Left renal pelvis (tissue), 4 donors: ENCODE results near the gene RALGPS1. TPM values are rescaled to one million over a fixed set of nuclear protein-coding genes. Genes with fewer than 3 reads are reported as not detected.

Experiments used
- DNase-seq, 4 donors: peaks; one replicate each; pipeline ENCODE4 v3.0.0-alpha.2; 2013; ENCODE audit warnings: low read depth in 4 of 4, low spot score in 3 of 4
- polyA plus RNA-seq, 4 donors: library from polyadenylated mRNA; unstranded; fragments of 120-200 nt; gene quantifications; one replicate each; pipeline ENCODE4 v1.2.1, GENCODE V29; 2013; ENCODE audit not compliant: insufficient read length in 4 of 4

Gene RALGPS1
- polyA plus RNA-seq, 4 donors = 9.2 to 27.6 (median 24.5) TPM

GRCh38 chr9:127112735-127113161, 198.2 kb downstream of the RALGPS1 start:
- DNase-seq = no peak

- no peak for DNase-seq
Observed at GRCh38 chr9:127113191-127113972, 198.8 kb downstream of the RALGPS1 start.

DNA sequence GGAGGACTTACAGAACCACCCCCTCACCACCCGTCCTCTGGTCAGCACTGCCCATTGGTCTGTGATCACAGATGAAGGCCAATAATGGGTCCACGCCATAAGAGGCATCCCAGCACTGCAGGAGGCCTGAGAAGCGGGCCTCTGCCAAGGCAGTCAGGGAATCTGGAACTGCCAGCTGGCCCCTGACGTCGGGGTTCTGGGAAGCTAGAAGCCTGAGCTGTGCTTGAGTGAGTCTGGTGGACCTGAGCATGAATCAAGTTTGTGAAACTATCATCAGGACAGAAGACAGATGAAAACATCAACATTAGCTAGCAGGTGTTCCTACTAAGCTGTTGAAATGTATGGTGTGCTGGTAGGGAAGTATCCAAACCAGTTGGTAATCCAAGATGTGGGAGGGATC, 200.0 kb downstream of the RALGPS1 start:
- DNase-seq = no peak

DNA sequence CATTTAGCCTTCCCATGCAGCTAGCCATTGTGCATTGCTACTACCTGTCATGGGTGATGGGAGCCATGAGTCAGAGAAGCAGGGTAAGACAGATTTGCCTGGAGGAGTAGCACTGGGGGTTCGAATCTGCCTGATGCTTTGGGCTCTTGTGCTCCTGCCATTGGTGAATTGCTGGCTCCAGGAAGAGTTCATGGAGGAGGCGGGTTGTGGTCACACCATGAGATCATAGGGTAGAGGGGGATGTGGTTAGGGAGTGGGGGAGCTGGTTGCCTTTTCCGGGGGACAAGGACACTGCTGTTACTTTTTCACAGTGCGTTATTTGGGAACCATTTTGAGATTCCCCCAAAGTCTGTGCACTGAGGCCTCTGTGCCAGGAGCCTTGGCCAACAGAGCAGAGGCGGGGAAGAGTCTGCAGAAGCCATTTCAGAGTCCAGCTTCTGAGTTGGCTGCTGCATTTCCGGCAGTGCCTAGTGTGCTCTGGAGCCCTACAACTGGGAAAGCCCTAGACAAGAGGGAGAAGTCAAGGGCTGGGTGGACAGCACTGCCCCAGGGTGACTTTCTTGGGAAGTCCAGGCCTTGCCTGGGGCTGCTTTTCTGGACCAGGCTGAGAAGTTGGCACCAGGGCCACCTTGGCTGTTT, 201.6 kb downstream of the RALGPS1 start:
- DNase-seq = no peak

DNA sequence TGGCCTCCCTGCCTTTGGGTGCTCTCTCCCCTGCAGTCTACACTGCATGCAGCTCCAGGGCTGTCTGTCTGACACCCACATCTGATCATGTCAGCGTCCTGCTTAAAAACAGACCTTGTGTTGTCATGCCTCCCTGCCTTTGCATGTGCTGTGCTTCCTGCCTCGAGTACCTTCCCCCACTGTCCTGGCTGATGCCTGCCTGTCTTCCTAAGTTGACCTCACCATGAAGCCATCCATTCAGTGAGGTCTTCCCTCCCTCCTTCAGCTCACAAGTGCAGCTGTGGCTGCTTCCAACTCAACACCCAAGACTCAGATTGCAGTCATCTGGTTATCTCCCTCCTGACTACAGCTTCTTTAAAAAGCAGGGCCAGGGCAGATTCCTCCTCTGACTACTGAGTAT, 202.4 kb downstream of the RALGPS1 start:
- DNase-seq = no peak

DNA sequence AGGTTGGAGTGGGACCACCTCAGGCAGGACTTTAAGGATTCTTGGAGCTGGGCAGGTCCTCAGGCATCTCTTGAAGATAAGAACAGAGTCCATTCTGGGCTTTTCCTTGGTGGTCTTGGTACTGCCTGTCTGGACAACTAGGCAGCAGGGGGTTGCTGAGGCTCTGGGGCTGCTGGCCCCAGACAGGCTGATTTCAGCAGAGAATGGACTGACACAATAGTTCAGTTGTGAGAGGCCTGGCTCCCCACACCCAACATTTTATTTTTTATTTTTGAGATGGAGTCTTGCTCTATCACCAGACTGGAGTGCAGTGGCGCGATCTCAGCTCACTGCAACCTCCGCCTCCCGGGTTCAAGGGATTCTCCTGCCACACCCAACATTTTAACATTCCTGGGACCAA, 203.2 kb downstream of the RALGPS1 start:
- DNase-seq = no peak

- DNase-seq = no peak
Observed at GRCh38 chr9:127118597-127119319, 204.2 kb downstream of the RALGPS1 start.

DNA sequence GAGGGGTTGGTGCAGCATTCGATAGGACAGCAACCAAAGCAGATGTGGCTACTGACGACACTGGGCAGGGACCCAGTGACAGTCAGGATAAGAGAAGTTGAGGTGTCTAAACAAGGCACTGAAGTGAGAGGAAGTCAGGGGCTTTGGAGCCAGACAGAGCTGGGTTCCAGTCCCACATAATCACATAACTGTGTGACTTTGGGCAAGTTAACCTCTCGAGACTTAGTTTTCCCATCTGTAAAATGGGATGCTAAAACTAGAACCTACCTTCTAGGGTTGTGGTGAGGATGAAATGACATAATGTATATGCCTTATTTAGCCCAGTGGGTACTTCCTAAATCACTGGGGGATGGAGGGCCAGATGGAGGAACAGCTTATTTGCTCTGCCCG, 204.7 kb downstream of the RALGPS1 start:
- no peak for DNase-seq

- DNase-seq = no peak
Observed at GRCh38 chr9:127121628-127122175, 207.1 kb downstream of the RALGPS1 start.

DNA sequence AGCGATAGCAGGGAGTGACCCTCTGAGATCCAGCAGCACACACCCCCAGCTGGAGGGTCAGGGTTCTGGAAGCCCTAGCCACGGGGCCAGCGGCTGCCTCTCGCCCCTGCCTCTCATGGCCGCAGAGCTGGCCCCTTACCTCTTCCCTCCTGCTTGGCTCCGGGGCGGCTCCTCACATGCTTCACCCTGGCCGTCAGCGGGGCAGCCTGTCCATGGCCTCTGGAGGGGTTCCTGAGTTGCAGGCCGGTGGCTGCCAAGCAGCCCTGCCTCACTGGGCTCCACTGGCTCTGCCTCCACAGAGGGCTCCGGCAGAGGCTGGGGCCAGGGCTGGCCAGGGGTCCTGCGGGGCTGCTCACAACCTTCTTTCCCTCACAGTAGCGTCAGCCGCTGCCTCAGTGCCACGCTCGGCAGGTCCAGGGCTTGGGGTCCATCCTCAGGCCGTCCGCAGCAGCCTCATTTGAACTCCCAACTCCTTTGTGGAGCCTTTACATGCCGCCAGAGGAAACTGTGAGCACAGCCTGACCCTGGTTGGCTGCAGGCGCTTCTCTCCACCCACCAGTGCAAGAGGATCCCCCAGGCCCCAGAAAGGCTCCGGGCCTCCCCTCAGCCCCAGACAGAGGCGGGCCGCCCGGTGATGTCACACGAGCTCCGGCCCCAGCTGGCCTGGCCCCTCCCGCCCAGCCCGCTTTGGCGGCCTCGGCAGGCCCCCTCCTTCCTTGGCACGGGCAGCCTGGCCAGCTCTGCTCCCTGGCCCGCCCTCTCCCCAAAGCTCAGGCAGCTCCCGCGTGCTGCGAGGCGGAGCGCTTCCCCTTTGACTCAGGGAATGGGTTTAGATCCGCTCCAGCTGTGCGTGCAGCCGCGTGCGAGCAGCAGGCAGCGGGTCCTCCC, 207.8 kb downstream of the RALGPS1 start, which contains the start of gene ANGPTL2:
TSS of gene ANGPTL2 (minus strand) at position 460 of the 888 bp plus-strand sequence. CDS start 13,904 bp downstream, outside the sequence.
- DNase-seq = peak; percentile 70 to 79 (median 73)

- peak in 3 of 4 donors; percentile 35 to 51 (median 48) for DNase-seq
Observed at GRCh38 chr9:127123064-127123890, 208.7 kb downstream of the RALGPS1 start.

DNA sequence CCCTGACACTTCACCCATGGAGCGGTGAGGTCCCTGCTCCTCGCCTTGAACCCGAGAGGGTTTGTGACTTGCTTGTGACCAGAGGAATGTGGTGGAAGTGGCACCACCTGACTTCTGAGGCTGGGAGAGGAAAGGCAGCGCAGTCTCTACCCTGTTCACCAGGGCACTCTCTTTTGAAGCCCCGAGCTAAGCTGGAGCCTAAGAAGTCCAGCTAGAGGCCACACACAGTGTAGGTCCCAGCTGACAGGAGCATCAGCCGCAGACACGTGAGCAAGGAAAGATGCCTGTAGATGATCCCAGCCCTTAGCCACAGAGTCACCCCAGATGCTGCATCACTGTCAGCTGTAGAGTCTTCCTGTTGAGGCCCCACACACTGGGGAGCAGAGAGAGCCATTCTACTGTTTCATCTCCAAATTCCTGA, 209.5 kb downstream of the RALGPS1 start:
- DNase-seq = no peak

DNA sequence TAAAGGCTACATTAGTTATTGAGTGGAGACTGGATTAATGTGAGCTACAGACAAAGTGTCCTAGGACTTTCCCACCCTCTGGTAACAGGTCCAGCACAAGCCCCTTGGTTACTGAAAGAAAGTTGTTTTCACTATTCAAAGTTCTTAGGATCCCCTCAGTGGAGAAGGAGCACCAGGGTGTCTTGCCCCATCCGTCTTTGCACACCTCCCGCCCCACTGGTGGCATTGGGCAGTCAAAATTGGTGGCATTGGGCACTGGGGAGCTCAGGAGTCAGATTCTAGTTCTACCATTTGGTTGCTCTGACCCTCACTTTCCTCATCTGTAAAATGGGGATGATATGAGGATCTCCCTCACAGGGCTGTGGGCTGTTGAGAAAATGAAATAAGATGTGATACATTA, 210.2 kb downstream of the RALGPS1 start:
- no peak for DNase-seq

- DNase-seq = no peak
Observed at GRCh38 chr9:127126971-127127370, 212.4 kb downstream of the RALGPS1 start.

DNA sequence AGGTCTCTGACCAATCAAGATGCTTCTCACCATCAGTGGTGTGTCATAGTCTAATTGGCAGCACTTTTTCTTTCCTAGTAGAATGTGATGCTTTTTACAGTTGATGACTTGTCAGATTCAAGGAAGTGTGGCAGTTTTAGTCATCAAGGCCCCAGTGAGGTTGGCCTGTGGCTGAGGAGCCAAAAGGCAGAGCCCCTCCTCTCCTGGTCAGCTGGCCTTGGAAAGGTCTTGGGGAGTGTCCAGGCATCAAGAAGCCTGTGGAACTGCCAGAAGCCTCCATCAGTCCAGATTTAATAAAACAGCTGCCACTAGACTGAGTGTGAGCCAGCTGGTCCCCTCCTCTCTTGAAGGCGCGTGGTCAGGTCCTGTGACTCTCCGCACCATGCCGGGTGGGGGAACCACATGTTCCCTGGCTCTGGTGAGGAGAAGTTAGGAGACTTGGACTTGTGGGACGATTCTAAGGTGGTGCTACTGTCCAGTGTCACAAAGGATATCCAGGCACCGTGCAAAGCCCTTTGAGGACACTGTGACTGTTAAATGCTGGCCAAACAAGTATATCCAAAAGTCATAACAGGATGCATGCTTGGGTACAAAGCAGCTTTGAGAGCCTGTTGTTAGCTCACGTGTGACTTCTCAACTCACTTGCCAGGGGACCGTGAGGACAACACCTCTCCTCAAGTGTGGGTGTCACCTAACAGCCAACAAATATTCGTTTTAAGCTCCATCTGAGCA, 213.9 kb downstream of the RALGPS1 start:
- DNase-seq = no peak

DNA sequence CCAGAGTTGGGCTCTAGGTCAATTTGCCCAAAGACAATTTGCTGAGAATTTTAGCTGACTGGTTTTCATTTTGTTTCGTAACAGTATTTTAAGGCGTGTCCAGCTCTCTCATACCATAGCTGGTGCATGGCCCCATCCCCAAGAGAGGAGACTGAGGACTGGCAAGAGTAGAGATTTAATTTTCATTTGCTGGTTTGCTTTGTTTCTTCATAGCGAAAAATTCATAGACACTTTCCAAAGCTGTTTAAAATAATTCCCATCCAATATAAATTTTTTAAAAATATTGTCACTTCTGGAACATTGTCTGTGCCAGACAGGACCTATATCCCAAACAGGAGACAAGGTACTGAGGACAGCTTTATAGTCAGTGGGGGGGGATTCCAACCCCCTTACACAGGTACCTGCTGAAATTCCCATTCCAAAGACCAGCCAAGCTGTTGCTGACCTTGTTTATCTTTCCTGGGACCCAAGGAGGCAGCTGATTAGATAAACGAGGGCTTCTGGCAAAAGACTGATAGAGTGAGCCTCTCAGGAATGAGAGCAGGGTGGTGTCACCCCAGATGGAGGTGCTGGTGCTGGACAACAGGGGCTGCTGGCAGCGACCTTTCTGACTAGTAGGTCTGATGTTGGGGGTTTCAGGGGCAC, 214.6 kb downstream of the RALGPS1 start:
- DNase-seq = no peak

DNA sequence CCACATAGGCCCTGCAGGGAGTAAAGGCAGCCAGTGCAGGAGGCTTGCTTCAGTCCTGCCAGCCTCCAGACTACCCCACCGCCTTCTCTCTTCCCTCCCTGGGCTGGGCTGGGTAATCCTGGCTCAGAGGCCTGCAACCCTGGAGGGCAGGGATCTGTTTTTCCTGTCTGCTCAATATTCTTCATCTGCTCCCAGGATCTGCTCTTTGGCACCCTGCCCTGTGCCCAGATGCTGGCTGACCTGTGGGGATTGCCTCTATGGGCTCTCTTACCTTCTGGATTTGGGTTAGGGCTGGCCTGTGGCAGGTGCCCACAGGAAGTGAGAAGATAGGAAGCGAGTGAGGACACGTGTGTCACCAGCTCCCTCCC, 215.1 kb downstream of the RALGPS1 start:
- no peak for DNase-seq

DNA sequence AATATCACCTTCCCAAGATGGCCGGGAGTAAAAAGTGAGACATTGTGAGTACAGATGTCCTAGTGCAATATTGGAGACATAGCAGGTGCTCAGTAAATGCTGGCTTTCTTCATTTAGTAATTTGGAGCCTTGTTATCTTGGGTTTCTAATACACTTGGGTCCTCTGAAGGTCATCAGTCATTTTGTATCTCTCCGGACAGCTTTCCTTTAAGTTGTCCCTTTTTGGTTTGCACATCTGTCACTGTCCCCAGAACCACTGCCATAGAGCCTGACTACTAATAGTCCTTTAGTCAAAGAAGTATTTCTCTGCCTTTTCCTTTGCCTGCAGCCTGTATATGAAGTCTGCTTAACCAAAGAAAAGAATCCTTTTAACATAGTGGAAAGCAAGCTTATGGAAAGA, 215.7 kb downstream of the RALGPS1 start:
- no peak for DNase-seq
